ENCODE results near the gene HDGFL2. TPM values are rescaled to one million over a fixed set of nuclear protein-coding genes. Genes with fewer than 3 reads are reported as not detected.

HDGFL2 gene
- total and polyA plus RNA-seq, 2 donors from 2014 or later = 37.8 to 38.8 TPM

DNA sequence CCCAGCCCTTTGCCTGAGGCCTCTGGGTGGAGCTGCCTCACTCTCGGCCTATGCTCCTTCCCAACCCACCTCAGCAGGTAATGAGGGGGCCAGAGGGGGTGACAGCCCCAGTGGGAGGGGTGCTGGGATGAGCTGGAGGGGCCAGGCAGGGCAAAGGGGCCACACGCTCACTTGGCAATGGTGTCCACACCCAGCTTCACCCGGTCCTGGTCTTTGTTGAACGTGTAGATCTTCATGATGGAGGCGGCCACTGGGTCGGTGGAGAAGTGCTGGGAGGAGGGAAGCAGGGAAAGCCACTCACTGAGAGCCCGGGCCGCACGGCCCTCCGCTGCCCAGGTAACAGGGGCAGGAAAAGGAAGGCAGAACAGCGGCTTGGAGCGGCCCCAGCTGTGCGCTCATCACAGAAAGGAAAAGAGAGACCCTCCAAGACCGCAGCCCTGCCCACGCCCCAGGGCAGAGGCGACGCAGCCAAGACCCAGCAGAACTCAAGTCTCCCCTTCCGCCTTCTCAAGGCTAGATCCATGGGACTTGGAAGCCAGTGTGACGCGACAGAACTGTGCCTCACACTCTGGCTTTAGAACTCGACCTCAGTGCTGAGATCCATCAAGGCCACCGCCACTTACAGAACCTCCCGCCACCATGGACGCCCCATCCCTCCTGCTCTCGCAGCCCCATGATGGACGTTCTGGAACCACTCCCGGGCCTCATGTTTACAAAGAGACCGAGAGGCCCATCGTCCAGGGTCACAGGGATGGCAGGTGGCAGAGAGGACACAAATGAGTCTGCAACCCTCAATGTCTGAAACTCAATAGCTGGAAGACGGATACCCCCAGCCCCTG, 23.7 kb upstream of the HDGFL2 start:
- intact Hi-C loops (cut with DNase I) = no loop called here
- FAIRE-seq = no peak
- H3K27ac ChIP-seq (ENCODE audit: low read depth in 2 of 2, low read length in 2 of 2) = no peak overlapping the region

DNA sequence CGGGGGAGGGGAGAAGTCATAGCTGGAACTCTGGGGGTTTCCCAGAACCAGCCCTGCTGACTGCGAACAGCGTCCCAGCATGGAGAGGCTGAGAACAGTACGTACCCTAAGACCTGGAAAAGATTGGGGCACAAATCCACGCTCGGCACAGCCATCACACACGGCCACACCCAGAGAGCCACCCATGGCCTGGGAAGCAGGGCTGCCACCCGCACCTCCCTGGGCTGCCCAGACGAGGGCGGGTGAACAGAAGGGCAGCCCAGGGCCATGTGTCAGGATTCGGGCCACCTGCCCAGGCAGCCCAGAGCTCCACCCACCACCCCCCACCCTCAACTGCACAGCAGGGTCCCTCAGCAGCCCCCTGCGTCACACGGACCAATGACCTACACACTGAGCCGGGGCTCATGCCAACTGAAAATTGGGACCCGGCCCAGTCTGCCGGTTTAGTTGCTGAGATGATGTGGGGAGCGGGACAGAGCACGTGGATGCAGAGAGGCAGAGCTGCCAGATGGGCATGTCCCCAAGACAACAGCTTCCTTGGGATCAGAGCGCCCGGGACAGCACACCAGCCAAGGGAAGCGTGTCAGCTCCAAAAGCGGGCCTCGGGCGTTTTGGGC, 23.0 kb upstream of the HDGFL2 start:
- Histone ChIP-seq H3K36me3 (ENCODE audit: control insufficient read depth in 2 of 3, insufficient read depth in 3 of 3, low read length in 3 of 3) (peaks cover 3 to 58% (median 25%) of the 10 kb centered on the region in 3 donors), H3K9ac (ENCODE audit: low read length in 3 of 3) (no peak overlapping the region), H3K27me3 (ENCODE audit: control insufficient read depth, insufficient read depth, low read length) (no peaks in the 10 kb centered on the region), H3K27ac (ENCODE audit: low read depth in 2 of 2, low read length in 2 of 2) (no peak overlapping the region), H3K4me3 (ENCODE audit: low read length in 3 of 3) (no peak overlapping the region), H3K4me1 (ENCODE audit: control insufficient read depth in 2 of 3, insufficient read depth in 2 of 3, low read depth in 1 of 3, low read length in 3 of 3) (no peaks in the 10 kb centered on the region), H3K9me3 (ENCODE audit: control insufficient read depth in 2 of 3, insufficient read depth in 1 of 3, low read length in 3 of 3) (no peaks in the 10 kb centered on the region)
- TF ChIP-seq, protein P1, sequence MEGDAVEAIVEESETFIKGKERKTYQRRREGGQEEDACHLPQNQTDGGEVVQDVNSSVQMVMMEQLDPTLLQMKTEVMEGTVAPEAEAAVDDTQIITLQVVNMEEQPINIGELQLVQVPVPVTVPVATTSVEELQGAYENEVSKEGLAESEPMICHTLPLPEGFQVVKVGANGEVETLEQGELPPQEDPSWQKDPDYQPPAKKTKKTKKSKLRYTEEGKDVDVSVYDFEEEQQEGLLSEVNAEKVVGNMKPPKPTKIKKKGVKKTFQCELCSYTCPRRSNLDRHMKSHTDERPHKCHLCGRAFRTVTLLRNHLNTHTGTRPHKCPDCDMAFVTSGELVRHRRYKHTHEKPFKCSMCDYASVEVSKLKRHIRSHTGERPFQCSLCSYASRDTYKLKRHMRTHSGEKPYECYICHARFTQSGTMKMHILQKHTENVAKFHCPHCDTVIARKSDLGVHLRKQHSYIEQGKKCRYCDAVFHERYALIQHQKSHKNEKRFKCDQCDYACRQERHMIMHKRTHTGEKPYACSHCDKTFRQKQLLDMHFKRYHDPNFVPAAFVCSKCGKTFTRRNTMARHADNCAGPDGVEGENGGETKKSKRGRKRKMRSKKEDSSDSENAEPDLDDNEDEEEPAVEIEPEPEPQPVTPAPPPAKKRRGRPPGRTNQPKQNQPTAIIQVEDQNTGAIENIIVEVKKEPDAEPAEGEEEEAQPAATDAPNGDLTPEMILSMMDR (IDR thresholded peaks at IDR 0.05; ENCODE audit: borderline replicate concordance, extremely low read depth, insufficient read depth) = no peak
- FAIRE-seq (no peak), DNase-seq (no peak)
- intact Hi-C loops (cut with DNase I) = no loop called here

More for the DNA sequence above, 23.7 kb upstream of the HDGFL2 start:
- Histone ChIP-seq H3K36me3 (ENCODE audit: control insufficient read depth in 2 of 3, insufficient read depth in 3 of 3, low read length in 3 of 3) (peaks cover 3 to 58% (median 24%) of the 10 kb centered on the region in 3 donors), H3K4me1 (ENCODE audit: control insufficient read depth in 2 of 3, insufficient read depth in 2 of 3, low read depth in 1 of 3, low read length in 3 of 3) (no peaks in the 10 kb centered on the region), H3K4me3 (ENCODE audit: low read length in 3 of 3) (no peak overlapping the region), H3K9me3 (ENCODE audit: control insufficient read depth in 2 of 3, insufficient read depth in 1 of 3, low read length in 3 of 3) (no peaks in the 10 kb centered on the region), H3K27me3 (ENCODE audit: control insufficient read depth, insufficient read depth, low read length) (no peaks in the 10 kb centered on the region), H3K9ac (ENCODE audit: low read length in 3 of 3) (no peak overlapping the region)
- TF ChIP-seq, protein P1 (IDR thresholded peaks at IDR 0.05; ENCODE audit: borderline replicate concordance, extremely low read depth, insufficient read depth) = no peak
- no peak for DNase-seq

DNA sequence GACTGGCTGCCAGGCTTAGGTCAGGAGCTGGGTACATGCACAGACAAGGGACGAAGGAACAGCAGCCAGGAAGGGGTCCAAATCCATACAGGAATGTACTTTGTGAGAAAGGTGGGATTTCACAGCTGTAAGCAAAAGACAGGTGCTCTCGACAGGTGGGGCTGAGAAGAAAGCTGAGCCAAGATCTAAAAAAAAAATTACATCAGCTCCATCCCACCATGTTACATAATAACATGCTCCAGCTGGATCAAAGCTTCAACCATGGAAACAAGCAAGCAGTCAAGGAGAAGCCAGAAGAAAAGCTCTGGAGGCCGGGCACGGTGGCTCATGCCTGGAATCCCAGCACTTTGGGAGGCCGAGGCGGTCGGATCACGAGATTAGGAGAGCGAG, 22.5 kb upstream of the HDGFL2 start:
- Histone ChIP-seq H3K36me3 (ENCODE audit: control insufficient read depth in 2 of 3, insufficient read depth in 3 of 3, low read length in 3 of 3) (peaks cover 3 to 56% (median 25%) of the 10 kb centered on the region in 3 donors), H3K27me3 (ENCODE audit: control insufficient read depth, insufficient read depth, low read length) (no peaks in the 10 kb centered on the region), H3K4me1 (ENCODE audit: control insufficient read depth in 2 of 3, insufficient read depth in 2 of 3, low read depth in 1 of 3, low read length in 3 of 3) (no peaks in the 10 kb centered on the region), H3K9ac (ENCODE audit: low read length in 3 of 3) (no peak overlapping the region), H3K4me3 (ENCODE audit: low read length in 3 of 3) (no peak overlapping the region), H3K27ac (ENCODE audit: low read depth in 2 of 2, low read length in 2 of 2) (no peak overlapping the region), H3K9me3 (ENCODE audit: control insufficient read depth in 2 of 3, insufficient read depth in 1 of 3, low read length in 3 of 3) (no peaks in the 10 kb centered on the region)
- FAIRE-seq (no peak), DNase-seq (no peak)
- TF ChIP-seq, protein P1 (IDR thresholded peaks at IDR 0.05; ENCODE audit: borderline replicate concordance, extremely low read depth, insufficient read depth) = no peak
- intact Hi-C loops (cut with DNase I) = no loop called here
